ENCODE measurements around the gene PRIM1.

DNA sequence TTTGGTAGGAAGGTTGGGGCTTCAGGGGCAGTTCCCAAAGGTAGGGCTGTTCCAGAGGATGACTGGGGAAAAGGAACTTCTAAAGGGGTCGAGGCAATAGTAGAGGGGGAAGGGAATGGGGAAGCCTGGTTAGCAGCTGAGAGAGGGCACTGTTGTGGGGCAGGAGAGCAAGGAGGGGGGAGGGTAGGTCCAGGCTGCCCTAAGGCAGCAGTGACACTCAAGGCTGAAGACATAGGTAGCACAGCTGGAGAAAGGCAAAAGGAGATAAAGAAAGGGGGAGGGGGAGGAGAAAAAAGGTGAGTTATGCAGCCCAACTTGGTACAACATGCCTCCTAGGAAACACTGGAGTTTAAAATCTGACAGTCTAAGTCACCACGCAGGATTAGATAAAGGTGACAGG lies 30.9 kb downstream of the PRIM1 start:
- TF ChIP-seq, protein P1, sequence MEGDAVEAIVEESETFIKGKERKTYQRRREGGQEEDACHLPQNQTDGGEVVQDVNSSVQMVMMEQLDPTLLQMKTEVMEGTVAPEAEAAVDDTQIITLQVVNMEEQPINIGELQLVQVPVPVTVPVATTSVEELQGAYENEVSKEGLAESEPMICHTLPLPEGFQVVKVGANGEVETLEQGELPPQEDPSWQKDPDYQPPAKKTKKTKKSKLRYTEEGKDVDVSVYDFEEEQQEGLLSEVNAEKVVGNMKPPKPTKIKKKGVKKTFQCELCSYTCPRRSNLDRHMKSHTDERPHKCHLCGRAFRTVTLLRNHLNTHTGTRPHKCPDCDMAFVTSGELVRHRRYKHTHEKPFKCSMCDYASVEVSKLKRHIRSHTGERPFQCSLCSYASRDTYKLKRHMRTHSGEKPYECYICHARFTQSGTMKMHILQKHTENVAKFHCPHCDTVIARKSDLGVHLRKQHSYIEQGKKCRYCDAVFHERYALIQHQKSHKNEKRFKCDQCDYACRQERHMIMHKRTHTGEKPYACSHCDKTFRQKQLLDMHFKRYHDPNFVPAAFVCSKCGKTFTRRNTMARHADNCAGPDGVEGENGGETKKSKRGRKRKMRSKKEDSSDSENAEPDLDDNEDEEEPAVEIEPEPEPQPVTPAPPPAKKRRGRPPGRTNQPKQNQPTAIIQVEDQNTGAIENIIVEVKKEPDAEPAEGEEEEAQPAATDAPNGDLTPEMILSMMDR (IDR thresholded peaks at IDR 0.05 in 8 of 11, conservative IDR thresholded peaks at IDR 0.05 in 3 of 11): no peak
- TF ChIP-seq POLR2A (IDR thresholded peaks at IDR 0.05) (no peak), POLR2AphosphoS5 (IDR thresholded peaks at IDR 0.05) (no peak)

All from spleen (tissue), 7 donors.